CD14-positive monocyte (primary cell): ENCODE results near the gene TLCD3B. TPM values are rescaled to one million over a fixed set of nuclear protein-coding genes. Genes with fewer than 3 reads are reported as not detected.

Experiments used
- DNase-seq, 3 donors: peaks; one replicate each; pipeline ENCODE4 v3.0.0-alpha.2; 2011 to 2022
- H2AFZ ChIP-seq: 2 replicates; pipeline ENCODE4 v1.6.0; 2012; ENCODE audit warnings: mild to moderate bottlenecking, low read depth, low read length, inconsistent platforms; ENCODE audit not compliant: insufficient read depth, poor library complexity, severe bottlenecking
- H3K27ac ChIP-seq, 2 donors: 1 replicate in 1 of 2; 2 replicates in 1 of 2; pipeline ENCODE4 v1.5.1; 2012 to 2013; ENCODE audit warnings: low read length in 2 of 2, control low read depth in 1 of 2, inconsistent platforms in 1 of 2, low read depth in 1 of 2, mild to moderate bottlenecking in 1 of 2
- H3K27me3 ChIP-seq, 2 donors: one replicate each; pipeline versions ENCODE4 v1.6.0 to v1.6.1; 2011 to 2013; ENCODE audit warnings: low read length in 2 of 2; ENCODE audit not compliant: control insufficient read depth in 2 of 2, insufficient read depth in 2 of 2
- H3K36me3 ChIP-seq, 2 donors: replicated peaks in 1 of 2; 1 replicate in 1 of 2; 2 replicates in 1 of 2; pipeline versions ENCODE4 v1.5.1 to v1.6.1; 2012 to 2013; ENCODE audit warnings: low read length in 2 of 2, control low read depth in 1 of 2, inconsistent platforms in 1 of 2, mild to moderate bottlenecking in 1 of 2; ENCODE audit not compliant: insufficient read depth in 2 of 2, control insufficient read depth in 1 of 2
- H3K4me1 ChIP-seq, 2 donors: 1 replicate in 1 of 2; 2 replicates in 1 of 2; pipeline versions ENCODE4 v1.5.1 to v1.6.1; 2012 to 2013; ENCODE audit warnings: low read length in 2 of 2, control low read depth in 1 of 2, inconsistent platforms in 1 of 2, mild to moderate bottlenecking in 1 of 2, moderate library complexity in 1 of 2; ENCODE audit not compliant: insufficient read depth in 2 of 2, control insufficient read depth in 1 of 2
- H3K4me2 ChIP-seq: replicated peaks from 2 replicates; pipeline ENCODE3; 2012; ENCODE audit warnings: low read length, moderate library complexity, mild to moderate bottlenecking; ENCODE audit not compliant: poor library complexity, severe bottlenecking; ENCODE audit errors: extremely low read depth
- H3K4me3 ChIP-seq, 3 experiments: fragments of 200-600 bp in 1 of 3; sonication (generic) in 1 of 3; replicated peaks in 1 of 3; 1 replicate in 2 of 3; 2 replicates in 1 of 3; pipeline ENCODE4 v1.5.1; 2011 to 2013; ENCODE audit warnings: low read length in 3 of 3, mild to moderate bottlenecking in 3 of 3, control low read depth in 2 of 3, low read depth in 2 of 3, inconsistent platforms in 1 of 3, moderate library complexity in 1 of 3
- H3K79me2 ChIP-seq: 2 replicates; pipeline ENCODE4 v1.6.0; 2012; ENCODE audit warnings: mild to moderate bottlenecking, control low read depth, inconsistent platforms, low read length, moderate library complexity; ENCODE audit not compliant: insufficient read depth
- H3K9ac ChIP-seq: 2 replicates; pipeline ENCODE4 v1.6.0; 2017; ENCODE audit warnings: low read length, mild to moderate bottlenecking; ENCODE audit not compliant: insufficient read depth, poor library complexity, severe bottlenecking
- H3K9me3 ChIP-seq, 2 donors: replicated peaks in 1 of 2; 1 replicate in 1 of 2; 2 replicates in 1 of 2; pipeline versions ENCODE4 v1.5.1 to v1.6.1; 2012 to 2013; ENCODE audit warnings: low read length in 2 of 2, control low read depth in 1 of 2; ENCODE audit not compliant: control insufficient read depth in 1 of 2, insufficient read depth in 1 of 2
- H4K20me1 ChIP-seq: 2 replicates; pipeline ENCODE4 v1.6.0; 2012; ENCODE audit warnings: mild to moderate bottlenecking, low read length, control low read depth, moderate library complexity; ENCODE audit not compliant: insufficient read depth
- H3K27ac Mint-ChIP-seq, 7 donors: one replicate each; pipeline ENCODE4 v1.8.0; 2020; ENCODE audit warnings: mild to moderate bottlenecking in 7 of 7, mixed read lengths in 7 of 7, moderate library complexity in 6 of 7, inconsistent platforms in 2 of 7
- H3K27me3 Mint-ChIP-seq, 3 donors: one replicate each; pipeline ENCODE4 v1.8.0; 2021 to 2022; ENCODE audit warnings: low read depth in 3 of 3, mild to moderate bottlenecking in 3 of 3, mixed read lengths in 3 of 3, moderate library complexity in 3 of 3, inconsistent platforms in 1 of 3
- H3K36me3 Mint-ChIP-seq, 2 donors: one replicate each; pipeline ENCODE4 v1.8.0; 2020; ENCODE audit warnings: mixed read lengths in 2 of 2, inconsistent platforms in 1 of 2, mild to moderate bottlenecking in 1 of 2
- H3K4me1 Mint-ChIP-seq: one replicate; pipeline ENCODE4 v1.8.0; 2020; ENCODE audit warnings: mild to moderate bottlenecking, mixed read lengths
- H3K4me3 Mint-ChIP-seq, 2 donors: one replicate each; pipeline ENCODE4 v1.8.0; 2020; ENCODE audit warnings: mild to moderate bottlenecking in 2 of 2, mixed read lengths in 2 of 2, moderate library complexity in 1 of 2
- H3K9me3 Mint-ChIP-seq, 7 donors: one replicate each; pipeline ENCODE4 v1.8.0; 2020 to 2022; ENCODE audit warnings: mixed read lengths in 7 of 7, mild to moderate bottlenecking in 6 of 7, moderate library complexity in 6 of 7, inconsistent platforms in 2 of 7
- WGBS: methylation state at CpG from one replicate; pipeline ENCODE4 v1.1.5; 2013; ENCODE audit warnings: missing lambda C conversion rate; ENCODE audit not compliant: insufficient coverage; 5-methylcytosine and 5-hydroxymethylcytosine counted together
- intact Hi-C, 2 donors: fragments of 100-400 bp; cut with micrococcal nuclease; formaldehyde crosslinking; loops; one replicate each; pipeline versions ENCODE4 v1.15.0 to v1.15.1; 2023
- polyA plus RNA-seq, 3 donors: library from polyadenylated mRNA; depleted of rRNA in 1 of 3; unstranded in 2 of 3; stranded (reverse) in 1 of 3; fragments of 300-500 nt in 2 of 3; fragments of >200 nt in 1 of 3; fragmentation: Illumina TruSeq in 2 of 3; gene quantifications; 1 replicate in 2 of 3; 2 replicates in 1 of 3; pipeline ENCODE4 v1.2.3, GENCODE V29; 2012 to 2021
- TF ChIP-seq, protein P1 (sequence below): fragments of 200-600 bp; IDR thresholded peaks from one replicate; pipeline ENCODE4 v1.8.0; 2022; ENCODE audit warnings: antibody characterized with exemption, mild to moderate bottlenecking

The TLCD3B gene
- polyA plus RNA-seq, 3 donors: not detected

DNA sequence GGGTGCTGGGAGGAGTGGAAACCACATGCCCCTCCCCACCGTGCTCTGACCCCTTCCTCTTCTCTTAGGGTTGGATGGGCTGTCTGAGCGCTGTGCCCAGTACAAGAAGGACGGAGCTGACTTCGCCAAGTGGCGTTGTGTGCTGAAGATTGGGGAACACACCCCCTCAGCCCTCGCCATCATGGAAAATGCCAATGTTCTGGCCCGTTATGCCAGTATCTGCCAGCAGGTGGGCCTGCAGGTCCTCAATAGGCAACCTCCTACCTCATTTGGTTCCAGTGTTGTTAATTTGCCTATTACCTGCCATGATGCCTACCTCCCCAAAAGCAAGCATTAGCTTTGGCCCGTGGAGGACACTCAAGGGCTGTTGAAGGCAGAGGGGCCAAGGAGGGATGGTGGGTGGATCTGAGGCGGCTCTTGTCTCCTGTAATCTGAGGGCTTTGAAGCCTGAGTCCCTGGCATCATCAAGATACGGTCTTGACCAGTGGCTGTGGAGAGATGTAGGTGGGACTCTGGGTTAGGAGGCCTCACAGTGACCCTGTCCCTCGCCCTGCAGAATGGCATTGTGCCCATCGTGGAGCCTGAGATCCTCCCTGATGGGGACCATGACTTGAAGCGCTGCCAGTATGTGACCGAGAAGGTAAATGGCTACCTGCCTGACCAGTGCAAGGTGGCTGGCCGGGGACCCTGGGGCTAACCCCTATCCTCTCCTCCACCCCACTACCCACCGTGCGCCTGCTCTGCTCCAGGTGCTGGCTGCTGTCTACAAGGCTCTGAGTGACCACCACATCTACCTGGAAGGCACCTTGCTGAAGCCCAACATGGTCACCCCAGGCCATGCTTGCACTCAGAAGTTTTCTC is 37.9 kb upstream of the TLCD3B start:
- DNase-seq: peak in 2 of 3 donors; percentile 43 to 54
- Mint-ChIP-seq H3K4me3 (no peak overlapping the region), H3K27me3 (no peaks in the 10 kb centered on the region), H3K27ac (peak overlapping the region; percentile 60 to 86 (median 76)), H3K4me1 (peaks cover 30% of the 10 kb centered on the region), H3K9me3 (peaks cover 0 to 2% (median 0%) of the 10 kb centered on the region in 7 donors), H3K36me3 (peaks cover 55 to 68% of the 10 kb centered on the region in 2 donors)
- Histone ChIP-seq H3K79me2 (peaks cover 69% of the 10 kb centered on the region), H3K4me1 (peaks cover 33 to 45% of the 10 kb centered on the region in 2 donors), H3K36me3 (peaks cover 54 to 66% of the 10 kb centered on the region in 2 donors), H3K9me3 (no peaks in the 10 kb centered on the region), H3K9ac (no peak overlapping the region), H3K4me3 (no peak overlapping the region), H4K20me1 (peaks cover 65% of the 10 kb centered on the region), H3K27ac (peak overlapping the region; percentile 6 to 39), H3K4me2 (no peak overlapping the region), H2AFZ (no peak overlapping the region), H3K27me3 (no peaks in the 10 kb centered on the region)
- intact Hi-C loops: loop anchor here (5.0 kb wide), 1 partner anchor 53 kb away; the partner anchor contains the start of gene MAPK3 (in 2 of the 2)
- 83% methylated on average over 13 of the region's 17 CpGs for WGBS
- TF ChIP-seq, protein P1, sequence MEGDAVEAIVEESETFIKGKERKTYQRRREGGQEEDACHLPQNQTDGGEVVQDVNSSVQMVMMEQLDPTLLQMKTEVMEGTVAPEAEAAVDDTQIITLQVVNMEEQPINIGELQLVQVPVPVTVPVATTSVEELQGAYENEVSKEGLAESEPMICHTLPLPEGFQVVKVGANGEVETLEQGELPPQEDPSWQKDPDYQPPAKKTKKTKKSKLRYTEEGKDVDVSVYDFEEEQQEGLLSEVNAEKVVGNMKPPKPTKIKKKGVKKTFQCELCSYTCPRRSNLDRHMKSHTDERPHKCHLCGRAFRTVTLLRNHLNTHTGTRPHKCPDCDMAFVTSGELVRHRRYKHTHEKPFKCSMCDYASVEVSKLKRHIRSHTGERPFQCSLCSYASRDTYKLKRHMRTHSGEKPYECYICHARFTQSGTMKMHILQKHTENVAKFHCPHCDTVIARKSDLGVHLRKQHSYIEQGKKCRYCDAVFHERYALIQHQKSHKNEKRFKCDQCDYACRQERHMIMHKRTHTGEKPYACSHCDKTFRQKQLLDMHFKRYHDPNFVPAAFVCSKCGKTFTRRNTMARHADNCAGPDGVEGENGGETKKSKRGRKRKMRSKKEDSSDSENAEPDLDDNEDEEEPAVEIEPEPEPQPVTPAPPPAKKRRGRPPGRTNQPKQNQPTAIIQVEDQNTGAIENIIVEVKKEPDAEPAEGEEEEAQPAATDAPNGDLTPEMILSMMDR: peak; percentile 80

DNA sequence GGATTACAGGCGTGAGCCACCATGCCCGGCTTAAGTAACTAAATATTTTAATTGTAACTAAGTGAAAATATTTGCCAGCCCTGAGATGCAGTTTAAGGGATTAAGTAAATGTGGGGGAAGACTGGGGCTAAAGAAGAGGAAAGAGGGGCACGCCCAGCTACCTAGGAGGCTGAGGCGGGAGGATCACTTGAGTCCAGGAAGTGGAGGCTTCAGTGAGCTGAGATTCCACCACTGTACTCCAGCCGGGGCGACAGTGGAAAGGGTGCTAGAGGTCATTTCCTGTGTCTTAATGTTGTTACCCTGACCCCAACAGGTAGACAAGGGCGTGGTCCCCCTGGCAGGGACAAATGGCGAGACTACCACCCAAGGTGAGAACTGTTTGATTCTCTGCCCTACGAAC is 37.3 kb upstream of the TLCD3B start:
- Histone ChIP-seq H3K27ac (peak overlapping the region; percentile 6 to 39), H4K20me1 (peaks cover 65% of the 10 kb centered on the region), H3K4me2 (no peak overlapping the region), H3K27me3 (no peaks in the 10 kb centered on the region), H3K4me1 (peaks cover 39 to 52% of the 10 kb centered on the region in 2 donors), H2AFZ (no peak overlapping the region), H3K4me3 (no peak overlapping the region), H3K79me2 (peaks cover 76% of the 10 kb centered on the region), H3K9ac (no peak overlapping the region), H3K9me3 (no peaks in the 10 kb centered on the region), H3K36me3 (peaks cover 54 to 66% of the 10 kb centered on the region in 2 donors)
- no peak overlapping the region for H3K4me3 Mint-ChIP-seq
- 86% methylated on average over 4 of the region's 9 CpGs for WGBS
- H3K9me3 Mint-ChIP-seq: peaks cover 0 to 2% (median 0%) of the 10 kb centered on the region in 7 donors
- intact Hi-C loops: loop anchor here (5.0 kb wide), 1 partner anchor 54 kb away; the partner anchor contains the start of gene MAPK3 (in 2 of the 2)
- H3K4me1 Mint-ChIP-seq: peaks cover 37% of the 10 kb centered on the region
- H3K27me3 Mint-ChIP-seq: no peaks in the 10 kb centered on the region
- no peak for DNase-seq
- TF ChIP-seq, protein P1: no peak
- peak overlapping the region; percentile 60 to 86 (median 76) for H3K27ac Mint-ChIP-seq
- H3K36me3 Mint-ChIP-seq: peaks cover 55 to 67% of the 10 kb centered on the region in 2 donors
